Measurements from ENCODE around the gene PDAP1.

Gene PDAP1

GRCh38 chr7:99424932-99425730 lies 16.7 kb upstream of the PDAP1 start:
- no peak for DNase-seq

- no peak for DNase-seq
These were observed 14.2 kb upstream of the PDAP1 start for GRCh38 chr7:99422625-99423024.

GRCh38 chr7:99422186-99422585 lies 13.8 kb upstream of the PDAP1 start:
- no peak for DNase-seq

- no peak for DNase-seq
These were observed 12.6 kb upstream of the PDAP1 start for GRCh38 chr7:99420986-99421385.

- no peak for DNase-seq
These were observed 11.8 kb upstream of the PDAP1 start for GRCh38 chr7:99420213-99420612.

GRCh38 chr7:99419323-99420021 lies 11.1 kb upstream of the PDAP1 start:
- no peak for DNase-seq

- DNase-seq, result no peak
These were observed 9.9 kb upstream of the PDAP1 start for GRCh38 chr7:99418260-99418659.

GRCh38 chr7:99415513-99416127 lies 7.2 kb upstream of the PDAP1 start:
- peak in 1 of 2 experiments; percentile 57 for DNase-seq

- no peak for DNase-seq
These were observed 2.2 kb upstream of the PDAP1 start for GRCh38 chr7:99410635-99411034.

GRCh38 chr7:99409806-99410205 lies 1.4 kb upstream of the PDAP1 start:
- no peak for DNase-seq

- peak in 1 of 2 experiments; percentile 44 for DNase-seq
These were observed 785 bp upstream of the PDAP1 start for GRCh38 chr7:99409192-99409572.

GRCh38 chr7:99407872-99408378 lies 472 bp downstream of the PDAP1 start:
- peak in 1 of 2 experiments; percentile 61 for DNase-seq

GRCh38 chr7:99406557-99406956 lies 1.8 kb downstream of the PDAP1 start:
- no peak for DNase-seq

- DNase-seq, result no peak
These were observed 3.4 kb downstream of the PDAP1 start for GRCh38 chr7:99404977-99405320.

GRCh38 chr7:99404235-99404976 lies 4.0 kb downstream of the PDAP1 start:
- no peak for DNase-seq

GRCh38 chr7:99403764-99404163 lies 4.6 kb downstream of the PDAP1 start:
- no peak for DNase-seq

GRCh38 chr7:99402854-99403253 lies 5.5 kb downstream of the PDAP1 start:
- no peak for DNase-seq

GRCh38 chr7:99399597-99399996 lies 8.8 kb downstream of the PDAP1 start:
- DNase-seq, result no peak

GRCh38 chr7:99398891-99399445 lies 9.4 kb downstream of the PDAP1 start:
- DNase-seq, result no peak

GRCh38 chr7:99397297-99397983 lies 11.0 kb downstream of the PDAP1 start:
- no peak for DNase-seq

GRCh38 chr7:99396418-99397296 lies 11.7 kb downstream of the PDAP1 start:
- DNase-seq, result no peak

All from activated T-cell treated with anti-CD3 and anti-CD28 coated beads, Interleukin-2, amount 50 U/mL, for 48 hours (primary cell).